Erythroblast (primary cell): Measurements from ENCODE around the gene AOAH.
"Not testable (repeated sequence)": the region's sequence is repeated elsewhere in the genome, so short reads cannot be mapped to it uniquely, and the experiment has no call there.

Experiments used
- GATA1 ChIP-seq: IDR thresholded peaks from 2 replicates; pipeline ENCODE4 v1.6.1; 2011; ENCODE audit warnings: low read depth, mild to moderate bottlenecking, control low read depth, low read length, moderate library complexity
- POLR2A ChIP-seq: IDR thresholded peaks from 2 replicates; pipeline ENCODE4 v1.6.1; 2011; ENCODE audit warnings: mild to moderate bottlenecking, low read length

- TF ChIP-seq POLR2A, GATA1: not testable (repeated sequence)
Measured at GRCh38 chr7:36488672-36489071, 235.6 kb downstream of the AOAH start.
